Keratinocyte (primary cell): ENCODE results near the gene COASY.
"Not testable (repeated sequence)": the region's sequence is repeated elsewhere in the genome, so short reads cannot be mapped to it uniquely, and the experiment has no call there.

Experiments
- CTCF ChIP-seq, 3 experiments: IDR thresholded peaks in 1 of 3; conservative IDR thresholded peaks in 1 of 3; optimal IDR thresholded peaks in 1 of 3; 2 replicates in 2 of 3; 3 replicates in 1 of 3; pipeline versions ENCODE3 to v1.5.1; 2011; ENCODE audit warnings: low read length in 3 of 3, mild to moderate bottlenecking in 3 of 3, moderate library complexity in 2 of 3, control low read depth in 1 of 3, inconsistent platforms in 1 of 3; ENCODE audit not compliant: insufficient read depth in 2 of 3; ENCODE audit errors: extremely low read depth in 1 of 3
- EZH2 ChIP-seq: IDR thresholded peaks from one replicate; pipeline ENCODE4 v1.6.1; 2012; ENCODE audit warnings: inconsistent platforms, mild to moderate bottlenecking, low read length, moderate library complexity

- TF ChIP-seq CTCF (optimal IDR thresholded peaks at IDR 0.05 in 1 of 3, IDR thresholded peaks at IDR 0.05 in 1 of 3, conservative IDR thresholded peaks at IDR 0.05 in 1 of 3; ENCODE audit: extremely low read depth in 1 of 3, insufficient read depth in 2 of 3, low read length in 3 of 3); EZH2: not testable (repeated sequence)
Observed at GRCh38 chr17:42552736-42553135, 9.2 kb upstream of the COASY start, which contains the start of gene HSD17B1.
